Left renal pelvis (tissue), 4 donors: ENCODE measurements around the gene LYPD5. TPM values are rescaled to one million over a fixed set of nuclear protein-coding genes. Genes with fewer than 3 reads are reported as not detected.
"Not testable (repeated sequence)": the region's sequence is repeated elsewhere in the genome, so short reads cannot be mapped to it uniquely, and the experiment has no call there.

Experiments used
- DNase-seq, 4 donors: peaks; one replicate each; pipeline ENCODE4 v3.0.0-alpha.2; 2013; ENCODE audit warnings: low read depth in 4 of 4, low spot score in 3 of 4
- polyA plus RNA-seq, 4 donors: library from polyadenylated mRNA; unstranded; fragments of 120-200 nt; gene quantifications; one replicate each; pipeline ENCODE4 v1.2.1, GENCODE V29; 2013; ENCODE audit not compliant: insufficient read length in 4 of 4

LYPD5 gene
- polyA plus RNA-seq, 4 donors: 0.24 to 0.58 (median 0.42) TPM

DNA sequence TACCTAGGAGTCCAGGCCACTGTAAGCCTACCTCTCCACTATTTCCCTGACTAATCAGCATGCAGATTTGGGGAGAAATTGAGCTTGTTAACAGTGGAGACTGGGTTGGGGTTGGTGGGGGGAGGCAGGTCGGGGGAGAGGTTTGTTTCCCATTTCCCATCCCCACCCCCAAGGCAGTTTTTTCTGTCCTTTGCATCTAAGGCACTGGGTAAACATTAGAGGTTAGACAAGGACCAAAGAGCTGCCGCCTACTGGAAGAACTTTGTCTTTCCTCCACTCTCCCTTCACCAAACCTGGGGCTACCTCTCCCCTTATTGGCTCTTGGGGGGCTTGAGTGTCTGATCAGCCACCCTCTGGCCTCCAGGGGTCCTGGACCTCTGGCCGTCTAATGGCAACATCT is 22.4 kb downstream of the LYPD5 start:
- no peak for DNase-seq

- no peak for DNase-seq
Measured at GRCh38 chr19:43779147-43779819, 23.0 kb downstream of the LYPD5 start.

GRCh38 chr19:43778651-43779050 is 23.6 kb downstream of the LYPD5 start:
- DNase-seq: no peak

DNA sequence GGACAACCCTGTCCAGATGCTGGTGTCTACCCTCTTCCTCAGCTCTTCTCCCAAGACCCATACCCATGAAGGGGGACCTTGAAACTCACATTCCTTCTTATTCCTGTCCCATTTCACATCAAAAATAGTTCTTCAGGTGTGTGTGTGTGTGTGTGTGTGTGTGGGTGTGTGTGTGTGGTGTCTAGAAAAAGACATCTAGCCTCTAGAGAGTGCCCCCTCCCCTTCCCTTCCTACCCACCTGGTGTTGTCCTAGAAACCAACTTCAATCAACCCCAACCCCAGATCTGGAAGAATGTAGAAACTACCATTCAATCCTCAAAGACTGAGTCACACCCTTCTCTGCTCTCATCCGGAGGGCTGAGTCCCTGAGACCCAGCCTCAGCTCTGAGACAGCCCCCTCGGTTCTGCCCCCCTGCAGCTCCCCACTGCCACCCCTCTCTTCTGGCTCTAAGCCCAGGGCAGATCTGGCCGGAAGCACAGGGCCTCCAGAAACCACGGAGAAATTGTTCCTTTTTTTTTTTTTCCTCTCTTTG is 25.0 kb downstream of the LYPD5 start:
- no peak for DNase-seq

DNA sequence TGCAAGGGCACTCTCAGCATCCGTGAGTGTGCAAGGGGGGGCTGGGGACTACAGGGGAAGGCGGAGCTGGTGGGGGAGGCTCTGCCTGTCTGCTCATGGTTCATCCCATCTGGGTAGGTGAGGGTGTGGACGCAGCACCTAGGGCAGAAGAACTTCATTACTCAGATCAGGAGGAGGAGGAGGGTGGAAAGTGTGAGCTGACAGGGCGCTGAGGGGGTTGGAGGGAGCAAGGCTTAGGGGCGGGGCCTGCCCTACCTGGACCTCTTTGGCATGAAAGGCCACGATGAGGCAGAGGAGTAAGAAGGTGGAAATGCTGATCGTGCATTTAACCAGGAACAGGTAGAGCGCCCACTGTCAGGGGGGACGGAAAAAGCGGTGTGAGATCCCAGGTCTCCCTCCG is 26.0 kb downstream of the LYPD5 start:
- no peak for DNase-seq

DNA sequence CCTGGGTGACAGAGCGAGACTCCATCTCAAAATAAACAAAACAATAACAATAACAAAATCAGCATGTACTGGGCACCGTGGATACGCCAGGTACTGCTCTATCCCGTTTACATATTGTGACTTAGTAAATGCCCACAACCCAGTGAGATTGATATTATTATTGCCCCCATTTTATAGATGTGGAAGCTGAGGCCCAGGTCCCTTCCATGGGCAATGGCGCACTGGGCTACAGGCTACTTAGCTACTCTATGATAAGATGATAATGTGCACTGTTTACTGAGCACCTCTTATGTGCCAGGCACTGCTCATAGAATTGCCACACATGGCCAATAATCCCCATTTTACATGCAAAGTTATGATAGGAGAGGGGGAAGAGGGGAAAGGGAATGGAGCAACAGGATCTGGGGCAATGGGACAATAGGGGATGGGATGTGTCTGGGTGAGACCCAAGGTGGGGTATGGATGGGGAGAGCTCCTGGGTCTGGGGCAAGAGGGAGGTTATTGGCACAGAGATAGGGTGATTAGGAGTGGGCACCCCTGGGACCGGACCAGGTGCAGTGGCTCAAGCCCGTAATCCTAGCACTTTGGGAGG is 26.9 kb downstream of the LYPD5 start:
- DNase-seq: no peak

DNA sequence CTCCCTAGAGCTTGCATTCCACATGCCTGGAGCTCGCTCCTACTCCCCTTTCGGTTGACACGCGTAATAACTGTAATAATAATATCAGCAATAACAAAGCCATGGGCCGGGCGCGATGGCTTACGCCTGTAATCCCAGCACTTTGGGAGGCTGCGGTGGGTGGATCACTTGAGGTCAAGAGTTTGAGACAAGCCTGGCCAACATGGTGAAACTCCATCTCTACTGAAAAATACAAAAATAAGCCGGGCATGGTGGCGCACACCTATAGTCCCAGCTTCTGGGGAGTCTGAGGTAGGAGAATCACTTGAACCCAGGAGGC is 27.3 kb downstream of the LYPD5 start:
- DNase-seq: not testable (repeated sequence)

GRCh38 chr19:43774103-43774939 is 27.9 kb downstream of the LYPD5 start:
- no peak for DNase-seq

GRCh38 chr19:43773725-43774102 is 28.5 kb downstream of the LYPD5 start:
- DNase-seq: no peak

GRCh38 chr19:43769256-43769655 is 33.0 kb downstream of the LYPD5 start:
- DNase-seq: no peak

DNA sequence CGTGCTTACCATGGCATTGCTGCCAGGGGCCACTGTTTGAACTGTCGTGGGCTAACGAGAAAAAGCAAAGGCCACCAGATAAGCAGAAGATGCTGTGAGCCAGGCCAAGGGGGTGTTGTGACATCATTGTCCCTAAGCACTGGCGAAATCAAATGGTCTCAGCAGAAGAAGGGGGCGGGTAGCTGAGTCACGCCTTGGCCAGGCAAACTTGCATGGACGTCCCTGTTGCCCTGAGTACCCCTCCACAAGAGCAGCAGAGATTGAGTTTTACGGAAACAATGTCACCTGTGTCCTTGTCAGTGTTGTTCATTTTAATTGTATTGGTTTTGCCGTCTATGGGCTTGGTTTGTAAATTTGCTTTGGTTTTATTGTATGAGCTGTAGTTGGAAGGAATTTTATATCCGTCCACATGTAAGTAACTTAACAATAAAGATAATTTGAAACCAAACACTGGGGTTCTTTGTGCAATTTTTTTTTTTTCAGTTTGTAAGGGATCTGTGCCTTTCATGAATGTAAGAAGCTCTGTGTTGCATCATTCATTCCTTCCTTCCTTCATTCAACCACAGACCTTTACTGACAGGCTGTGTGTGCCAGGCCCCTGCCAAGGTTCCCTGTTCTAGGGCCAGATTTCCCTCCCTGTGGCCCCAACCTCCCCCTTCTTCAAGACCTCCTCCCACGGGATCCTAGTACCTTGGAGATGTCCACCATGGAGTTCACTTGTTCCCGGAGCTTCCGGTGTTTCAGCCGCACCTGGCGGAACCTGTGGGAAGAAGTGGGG is 33.8 kb downstream of the LYPD5 start:
- no peak for DNase-seq

GRCh38 chr19:43767818-43768217 is 34.4 kb downstream of the LYPD5 start:
- no peak for DNase-seq

GRCh38 chr19:43767316-43767715 is 34.9 kb downstream of the LYPD5 start:
- no peak for DNase-seq

DNA sequence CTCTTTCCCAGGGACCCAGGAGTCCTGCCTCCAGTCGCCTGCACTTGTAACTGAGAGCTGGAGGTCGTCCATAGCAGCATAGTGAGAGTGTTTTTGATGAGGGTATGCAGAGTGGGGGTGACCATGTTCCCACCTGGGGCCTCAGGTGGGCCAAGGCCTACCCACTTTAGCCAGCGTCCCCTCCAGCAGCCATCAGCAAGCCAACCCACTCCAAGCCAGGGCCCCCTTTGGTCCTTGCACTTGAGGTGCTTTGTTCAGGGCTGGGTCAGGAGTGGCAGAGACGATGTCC is 35.5 kb downstream of the LYPD5 start:
- DNase-seq: no peak

- no peak for DNase-seq
Measured at GRCh38 chr19:43765109-43765876, 37.0 kb downstream of the LYPD5 start.

DNA sequence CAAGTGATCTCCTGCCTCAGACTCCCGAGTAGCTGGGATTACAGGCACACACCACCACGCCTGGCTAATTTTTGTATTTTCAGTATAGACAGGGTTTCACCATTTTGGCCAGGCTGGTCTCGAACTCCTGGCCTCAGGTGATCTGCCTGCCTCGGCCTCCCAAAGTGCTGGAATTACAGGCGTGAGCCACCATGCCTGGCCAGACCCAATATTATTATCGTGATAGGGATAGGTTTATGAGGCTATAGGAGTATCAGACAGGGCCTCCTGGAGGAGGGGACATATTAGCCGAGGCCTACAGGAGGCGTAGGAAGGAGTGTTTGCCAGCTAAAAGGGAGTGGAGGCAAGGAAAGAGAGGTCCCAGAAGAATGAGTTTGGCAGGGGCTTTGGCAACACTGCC is 37.6 kb downstream of the LYPD5 start:
- DNase-seq: not testable (repeated sequence)

DNA sequence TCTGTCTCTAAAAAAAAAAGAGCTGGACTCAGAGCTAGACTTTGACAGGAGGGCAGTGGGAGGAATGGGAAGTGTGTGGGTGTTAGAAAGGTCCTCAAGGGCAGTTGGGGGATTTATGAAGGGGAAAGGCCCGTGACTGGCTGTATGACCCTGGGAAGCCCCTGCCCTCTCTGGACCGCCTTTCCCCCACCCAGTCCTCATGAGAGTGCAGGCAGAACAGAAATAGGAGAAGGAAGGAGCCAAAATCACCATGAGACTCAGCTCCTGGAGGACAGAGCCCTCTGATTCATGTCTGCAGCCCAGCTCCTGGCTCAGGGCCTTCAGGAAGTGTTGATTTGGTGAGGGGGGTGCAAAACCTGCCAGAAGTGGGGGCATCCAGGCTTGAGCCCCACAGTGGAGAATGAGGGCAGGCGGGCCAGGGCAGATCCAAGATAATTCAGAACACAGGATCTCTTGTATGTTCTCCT is 38.7 kb downstream of the LYPD5 start:
- DNase-seq: no peak

DNA sequence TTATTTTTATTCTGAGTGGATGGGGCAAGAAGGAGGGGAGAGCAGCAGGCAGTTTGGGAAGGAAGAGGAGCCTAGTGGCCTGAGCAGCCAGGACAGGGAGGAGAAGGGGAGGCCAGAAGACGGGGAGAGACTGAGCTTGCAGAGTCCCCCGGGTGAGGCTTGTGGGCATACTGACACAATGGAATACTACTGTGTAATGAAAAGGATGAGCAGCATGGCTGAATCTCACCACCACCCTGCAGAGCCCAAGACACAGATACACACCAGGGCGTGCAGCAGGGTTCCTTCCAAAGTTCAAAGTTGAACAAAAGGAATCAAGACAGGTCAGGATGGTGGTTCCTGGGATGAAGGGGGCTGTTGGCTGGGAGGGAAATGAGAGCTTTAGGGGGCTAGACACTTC is 39.4 kb downstream of the LYPD5 start:
- no peak for DNase-seq

DNA sequence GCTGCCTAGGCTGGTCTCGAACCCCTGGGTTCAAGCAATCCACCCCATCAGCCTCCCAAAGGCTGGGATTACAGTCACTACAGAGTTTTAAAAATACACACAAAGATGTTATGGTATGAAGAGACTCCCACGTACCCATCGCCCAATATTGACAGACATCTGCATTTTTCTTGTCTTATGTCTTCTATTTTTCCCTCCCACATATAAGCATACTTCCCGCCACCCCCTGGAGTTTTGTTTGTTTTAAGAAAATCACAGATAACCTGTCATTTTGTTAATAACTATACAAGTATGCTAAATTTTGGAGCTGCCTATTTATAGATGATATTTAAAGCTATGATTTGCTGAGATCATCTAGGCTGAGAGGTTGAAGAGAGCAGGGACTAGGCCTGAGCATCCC is 41.3 kb downstream of the LYPD5 start:
- no peak for DNase-seq

- no peak for DNase-seq
Measured at GRCh38 chr19:43759515-43759914, 42.7 kb downstream of the LYPD5 start.
